ENCODE measurements around the gene INO80B.
"Not testable (repeated sequence)": the region's sequence is repeated elsewhere in the genome, so short reads cannot be mapped to it uniquely, and the experiment has no call there.

INO80B gene

GRCh38 chr2:74458938-74459363, 4.1 kb downstream of the INO80B start:
- peak overlapping the region; percentile 67 to 91 for H3K4me3 ChIP-seq (ENCODE audit: low read depth in 1 of 2, low read length in 1 of 2)
- no peaks in the 10 kb centered on the region for H3K27me3 ChIP-seq
- H3K4me1 ChIP-seq (ENCODE audit: control insufficient read depth in 1 of 2, insufficient read depth in 1 of 2, low read depth in 1 of 2, low read length in 1 of 2) = peaks cover 40 to 45% of the 10 kb centered on the region in 2 experiments
- peaks cover 24% of the 10 kb centered on the region for H3K36me3 ChIP-seq
- no peak for TF ChIP-seq CTCF (IDR thresholded peaks at IDR 0.05)
- peak overlapping the region; percentile 93 for H3K27ac ChIP-seq
- H3K9me3 ChIP-seq = no peaks in the 10 kb centered on the region

DNA sequence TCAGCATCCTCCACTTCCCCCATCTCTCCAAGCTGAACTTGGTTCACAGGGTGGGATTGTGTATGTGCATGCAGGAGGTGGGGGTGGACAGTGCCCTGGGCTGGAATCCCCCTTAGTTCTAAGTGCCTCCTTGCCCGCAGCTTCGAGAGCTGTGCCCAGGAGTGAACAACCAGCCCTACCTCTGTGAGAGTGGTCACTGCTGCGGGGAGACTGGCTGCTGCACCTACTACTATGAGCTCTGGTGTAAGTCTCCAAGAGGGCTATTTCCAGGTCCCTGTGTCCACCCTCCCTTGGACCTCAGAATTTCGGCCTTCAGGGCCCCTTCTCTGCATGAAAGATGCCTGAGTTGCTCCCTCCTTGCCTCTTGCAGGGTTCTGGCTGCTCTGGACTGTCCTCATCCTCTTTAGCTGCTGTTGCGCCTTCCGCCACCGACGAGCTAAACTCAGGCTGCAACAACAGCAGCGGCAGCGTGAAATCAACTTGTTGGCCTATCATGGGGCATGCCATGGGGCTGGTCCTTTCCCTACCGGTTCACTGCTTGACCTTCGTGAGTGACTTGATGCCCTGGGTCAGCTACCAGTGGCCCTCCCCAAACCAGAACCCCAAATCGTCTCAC, 4.7 kb downstream of the INO80B start:
- not testable (repeated sequence) for H3K27ac ChIP-seq; H3K27me3 ChIP-seq; H3K4me3 ChIP-seq (ENCODE audit: low read depth in 1 of 2, low read length in 1 of 2); H3K9me3 ChIP-seq
- H3K36me3 ChIP-seq = peaks cover 24% of the 10 kb centered on the region
- H3K4me1 ChIP-seq (ENCODE audit: control insufficient read depth in 1 of 2, insufficient read depth in 1 of 2, low read depth in 1 of 2, low read length in 1 of 2) = peaks cover 42 to 47% of the 10 kb centered on the region in 2 experiments

DNA sequence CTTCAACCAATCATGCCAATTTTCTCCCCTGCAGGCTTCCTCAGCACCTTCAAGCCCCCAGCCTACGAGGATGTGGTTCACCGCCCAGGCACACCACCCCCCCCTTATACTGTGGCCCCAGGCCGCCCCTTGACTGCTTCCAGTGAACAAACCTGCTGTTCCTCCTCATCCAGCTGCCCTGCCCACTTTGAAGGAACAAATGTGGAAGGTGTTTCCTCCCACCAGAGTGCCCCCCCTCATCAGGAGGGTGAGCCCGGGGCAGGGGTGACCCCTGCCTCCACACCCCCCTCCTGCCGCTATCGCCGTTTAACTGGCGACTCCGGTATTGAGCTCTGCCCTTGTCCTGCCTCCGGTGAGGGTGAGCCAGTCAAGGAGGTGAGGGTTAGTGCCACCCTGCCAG, 5.3 kb downstream of the INO80B start:
- not testable (repeated sequence) for H3K9me3 ChIP-seq; H3K27me3 ChIP-seq; H3K27ac ChIP-seq; H3K4me3 ChIP-seq (ENCODE audit: low read depth in 1 of 2, low read length in 1 of 2)
- H3K4me1 ChIP-seq (ENCODE audit: control insufficient read depth in 1 of 2, insufficient read depth in 1 of 2, low read depth in 1 of 2, low read length in 1 of 2) = peaks cover 40 to 45% of the 10 kb centered on the region in 2 experiments
- H3K36me3 ChIP-seq = peaks cover 24% of the 10 kb centered on the region

DNA sequence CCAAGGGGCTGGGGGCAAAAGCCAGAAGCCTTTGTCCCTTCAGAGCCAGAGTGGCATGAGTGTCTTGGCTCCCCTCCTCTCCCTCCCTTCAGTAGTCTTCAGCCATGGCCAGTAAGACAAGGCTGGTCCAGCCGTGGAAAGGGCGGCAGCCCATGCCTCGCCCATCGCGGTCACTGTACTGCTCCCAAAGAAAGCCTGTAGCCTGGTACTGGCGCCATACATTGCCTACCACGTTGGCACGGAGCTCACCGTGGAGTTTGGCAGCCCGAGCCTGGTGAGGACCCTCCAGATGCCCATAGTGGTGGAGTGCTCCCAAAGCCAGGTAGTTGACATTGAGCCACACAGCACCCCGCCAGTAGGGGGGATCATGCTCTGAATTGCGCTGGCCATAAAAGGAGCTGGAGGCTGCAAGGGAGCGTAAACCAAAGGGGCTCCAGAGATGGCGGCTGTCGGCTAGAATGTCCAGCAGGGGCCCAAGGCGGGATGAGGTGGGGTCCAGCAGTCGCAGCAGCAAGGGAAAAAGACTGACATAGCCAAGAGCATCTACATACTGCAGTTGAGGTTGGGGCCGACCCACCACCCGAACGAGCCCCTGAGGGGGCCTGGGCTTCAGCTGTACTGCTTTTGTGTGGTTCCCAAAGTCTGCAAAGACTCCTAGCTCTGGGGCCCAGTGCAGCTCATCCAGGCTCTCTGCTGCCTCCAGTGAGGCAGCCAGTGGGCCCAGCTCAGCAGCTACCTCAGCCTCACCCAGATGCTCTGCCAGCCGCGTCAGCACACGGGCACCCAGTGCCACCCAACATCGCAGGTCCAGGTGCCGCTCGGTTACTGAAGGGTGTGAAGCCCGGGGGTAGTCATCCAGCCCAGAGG, 6.5 kb downstream of the INO80B start:
- no peaks in the 10 kb centered on the region for H3K27me3 ChIP-seq
- no peak for TF ChIP-seq CTCF (IDR thresholded peaks at IDR 0.05)
- H3K4me3 ChIP-seq (ENCODE audit: low read depth in 1 of 2, low read length in 1 of 2) = no peak overlapping the region
- H3K36me3 ChIP-seq = peaks cover 20% of the 10 kb centered on the region
- no peaks in the 10 kb centered on the region for H3K9me3 ChIP-seq
- no peak overlapping the region for H3K27ac ChIP-seq
- peaks cover 32 to 41% of the 10 kb centered on the region in 2 experiments for H3K4me1 ChIP-seq (ENCODE audit: control insufficient read depth in 1 of 2, insufficient read depth in 1 of 2, low read depth in 1 of 2, low read length in 1 of 2)

- Histone ChIP-seq H3K36me3 (peaks cover 20% of the 10 kb centered on the region), H3K27ac (no peak overlapping the region), H3K4me3 (ENCODE audit: low read depth in 1 of 2, low read length in 1 of 2) (no peak overlapping the region), H3K27me3 (no peaks in the 10 kb centered on the region), H3K4me1 (ENCODE audit: control insufficient read depth in 1 of 2, insufficient read depth in 1 of 2, low read depth in 1 of 2, low read length in 1 of 2) (peaks cover 24 to 34% of the 10 kb centered on the region in 2 experiments), H3K9me3 (no peaks in the 10 kb centered on the region)
- no peak for TF ChIP-seq CTCF (IDR thresholded peaks at IDR 0.05)
These were observed 7.3 kb downstream of the INO80B start for GRCh38 chr2:74462054-74462785.

- Histone ChIP-seq H3K27ac (no peak overlapping the region), H3K36me3 (peaks cover 20% of the 10 kb centered on the region), H3K27me3 (no peaks in the 10 kb centered on the region), H3K9me3 (no peaks in the 10 kb centered on the region), H3K4me1 (ENCODE audit: control insufficient read depth in 1 of 2, insufficient read depth in 1 of 2, low read depth in 1 of 2, low read length in 1 of 2) (peaks cover 23 to 29% of the 10 kb centered on the region in 2 experiments), H3K4me3 (ENCODE audit: low read depth in 1 of 2, low read length in 1 of 2) (no peak overlapping the region)
- no peak for TF ChIP-seq CTCF (IDR thresholded peaks at IDR 0.05)
These were observed 7.9 kb downstream of the INO80B start for GRCh38 chr2:74462786-74463105.

Measured in neutrophil (primary cell).